HG02884 (cell line): ENCODE measurements around the gene CIDEA.

Source experiments
- ATAC-seq: cut with Tn5 transposase; IDR thresholded peaks from one replicate; pipeline ENCODE4 v1.9.1; 2021; ENCODE audit warnings: mild to moderate bottlenecking, moderate library complexity; ENCODE audit not compliant: unreplicated experiment

Gene CIDEA

DNA sequence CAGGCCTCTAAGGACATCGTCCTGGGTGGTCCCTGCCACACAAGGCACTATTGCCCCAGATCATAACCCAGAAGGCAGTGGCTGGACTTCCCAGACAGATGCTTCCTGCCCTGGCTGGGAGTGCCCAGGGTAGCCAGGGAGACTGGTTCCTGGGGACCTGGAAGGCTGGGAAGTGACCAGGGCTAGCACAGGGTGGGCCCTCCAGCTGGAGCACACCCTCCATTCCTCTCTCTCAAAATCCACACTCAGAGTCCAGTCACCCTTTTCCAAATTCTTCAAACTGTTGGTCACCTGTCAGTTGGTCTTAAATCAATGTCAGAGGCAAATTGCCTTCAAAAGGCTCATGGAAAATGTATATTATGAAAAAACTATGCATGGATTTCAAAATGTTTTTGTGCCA, 42.3 kb downstream of the CIDEA start:
- no peak for ATAC-seq

DNA sequence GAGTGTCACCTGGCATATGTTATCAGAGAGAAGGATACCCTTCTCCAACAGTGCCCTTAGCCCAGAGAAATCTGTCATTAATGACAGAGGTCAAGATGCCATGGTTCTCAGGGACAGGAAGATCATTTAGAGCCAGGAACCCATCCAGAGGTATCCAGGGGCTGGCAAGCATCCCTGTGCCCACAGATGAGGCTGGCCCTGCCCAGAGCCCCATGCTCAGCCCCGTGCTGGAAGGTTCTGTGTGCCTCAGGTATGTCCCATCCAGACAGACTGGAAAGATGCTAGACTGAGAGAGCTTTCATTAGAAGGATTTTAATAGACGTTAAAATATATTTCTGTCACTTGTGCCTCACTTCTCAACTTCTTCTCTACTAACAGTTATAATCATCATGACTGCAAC, 45.7 kb downstream of the CIDEA start:
- ATAC-seq: no peak

DNA sequence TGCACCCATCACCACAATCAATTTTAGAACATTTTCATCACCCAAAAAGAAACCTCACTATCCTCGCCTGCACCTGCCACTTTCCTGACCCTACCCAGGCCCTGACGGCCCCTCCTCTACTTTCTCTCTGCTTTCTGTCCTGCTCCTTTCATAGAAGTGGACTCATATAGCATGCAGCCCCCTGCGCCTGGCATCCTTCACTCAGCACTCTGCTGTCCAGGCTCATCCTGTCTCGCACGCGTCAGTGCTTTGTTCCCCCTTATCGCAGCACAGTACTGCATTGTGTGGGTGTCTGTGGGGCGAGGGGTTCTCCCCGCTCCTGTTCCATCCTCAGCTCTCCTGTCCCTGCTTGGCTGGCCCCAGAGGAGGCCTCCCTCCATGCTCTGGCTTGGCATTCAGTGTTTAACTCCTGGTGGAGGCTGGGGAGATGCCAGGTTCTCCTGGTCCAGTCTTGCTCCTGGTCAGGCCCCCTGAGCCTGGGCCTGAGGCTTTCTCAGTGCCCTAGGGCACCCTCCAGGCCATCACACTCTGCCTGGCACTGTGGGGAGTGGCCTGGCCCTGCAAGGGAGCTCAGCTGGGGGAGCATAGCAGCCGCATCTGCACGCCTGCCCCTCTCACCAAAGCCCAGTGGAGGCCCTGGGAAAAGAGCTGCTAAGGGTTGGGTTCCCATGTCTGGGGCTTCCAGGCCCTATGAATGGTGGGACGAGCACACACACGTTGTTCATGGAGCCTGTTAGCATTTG, 47.3 kb downstream of the CIDEA start:
- no peak for ATAC-seq

DNA sequence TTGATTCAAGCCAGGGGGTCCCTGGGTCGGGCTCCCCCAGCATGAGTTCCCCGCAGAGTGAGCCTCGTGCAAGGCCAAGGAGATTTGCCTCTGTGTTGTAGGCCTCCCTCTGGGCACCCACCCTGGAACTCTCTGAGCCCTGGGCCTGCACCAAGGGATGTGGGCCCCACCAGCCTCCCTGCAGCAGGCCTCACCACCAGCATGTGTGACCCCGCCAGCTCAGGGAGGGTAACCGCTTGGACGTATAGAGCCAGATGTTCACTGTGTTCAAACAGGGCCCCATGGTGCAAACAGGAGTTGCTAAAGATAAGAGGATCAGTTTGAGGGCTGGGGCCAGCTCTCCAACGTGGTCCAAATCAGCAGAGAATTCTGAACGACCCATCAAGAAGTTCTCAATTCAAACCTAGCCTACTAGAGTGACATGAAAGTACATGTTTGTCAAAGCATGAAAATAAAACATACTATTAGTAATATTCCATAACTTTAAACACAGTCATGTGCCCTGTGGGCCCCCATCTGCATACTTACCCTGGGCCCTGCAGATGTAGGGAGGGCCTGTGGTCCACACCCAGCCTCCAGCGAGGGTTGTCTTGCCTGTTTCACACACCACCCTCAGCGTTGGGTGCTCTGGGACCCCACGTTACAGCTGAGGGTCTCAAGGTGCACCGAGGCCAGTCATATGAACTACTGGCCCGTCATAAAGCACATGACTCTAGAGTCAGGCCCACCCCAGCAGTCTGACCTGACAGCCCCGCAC, 48.4 kb downstream of the CIDEA start:
- ATAC-seq: no peak

DNA sequence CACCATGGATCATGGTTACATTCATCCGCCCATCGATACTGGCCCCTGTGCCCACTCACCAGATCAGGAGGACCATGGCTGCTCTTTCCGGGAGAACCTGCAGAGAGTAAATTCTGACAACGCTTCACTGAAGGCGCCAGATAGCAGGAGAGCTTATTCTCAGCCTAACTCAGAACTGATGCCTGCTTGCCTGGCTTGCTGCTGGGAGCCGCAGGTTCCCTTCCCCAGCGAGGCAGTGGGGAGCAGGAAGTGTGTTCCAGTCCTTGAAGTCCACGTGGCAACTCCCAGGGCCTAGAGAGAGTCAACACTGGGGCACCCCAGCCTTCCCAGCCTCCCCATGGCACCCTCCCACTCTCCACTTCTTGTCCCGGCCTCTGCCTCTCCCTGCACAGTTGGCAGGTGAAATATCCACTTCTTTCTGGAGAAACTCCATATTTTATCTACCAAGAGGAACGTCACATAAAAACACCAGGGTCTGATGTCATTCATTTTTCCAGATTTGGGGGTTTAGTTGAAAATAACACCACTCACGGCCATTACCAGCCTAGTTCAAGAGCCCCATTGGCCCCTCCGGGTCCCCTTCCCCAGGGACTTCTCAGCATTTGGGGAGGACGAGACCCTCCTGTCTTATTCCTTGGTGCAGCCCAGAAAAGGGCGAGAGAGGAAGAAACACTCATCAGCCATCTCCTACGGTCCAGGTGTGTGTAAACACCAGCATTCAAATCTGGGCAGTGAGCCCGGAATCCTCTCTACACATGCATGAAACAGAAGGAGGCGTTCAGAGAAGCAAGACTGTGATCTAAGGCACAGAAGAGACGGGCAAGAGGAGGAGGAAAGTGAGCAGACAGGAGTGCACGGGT, 50.4 kb downstream of the CIDEA start:
- ATAC-seq: no peak

DNA sequence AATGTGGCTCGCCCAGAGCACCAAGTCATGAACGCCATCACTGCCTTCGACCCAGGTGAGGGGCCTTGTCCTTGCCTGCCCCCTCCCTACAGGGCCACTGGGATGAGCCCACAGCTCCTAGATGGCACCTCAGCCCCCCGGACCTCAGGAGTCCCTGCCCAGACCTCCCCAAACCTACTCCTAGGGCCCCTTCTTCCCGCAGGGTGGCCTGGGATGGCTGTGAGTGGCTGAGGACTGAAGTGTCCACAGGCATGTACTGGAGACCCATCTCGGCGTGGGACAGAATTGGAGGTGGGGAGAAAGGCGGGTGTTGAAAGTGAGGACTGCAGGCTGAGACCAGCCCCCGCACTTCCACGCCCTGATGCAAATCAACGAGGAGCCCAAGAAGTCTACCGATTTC, 51.0 kb downstream of the CIDEA start:
- no peak for ATAC-seq

DNA sequence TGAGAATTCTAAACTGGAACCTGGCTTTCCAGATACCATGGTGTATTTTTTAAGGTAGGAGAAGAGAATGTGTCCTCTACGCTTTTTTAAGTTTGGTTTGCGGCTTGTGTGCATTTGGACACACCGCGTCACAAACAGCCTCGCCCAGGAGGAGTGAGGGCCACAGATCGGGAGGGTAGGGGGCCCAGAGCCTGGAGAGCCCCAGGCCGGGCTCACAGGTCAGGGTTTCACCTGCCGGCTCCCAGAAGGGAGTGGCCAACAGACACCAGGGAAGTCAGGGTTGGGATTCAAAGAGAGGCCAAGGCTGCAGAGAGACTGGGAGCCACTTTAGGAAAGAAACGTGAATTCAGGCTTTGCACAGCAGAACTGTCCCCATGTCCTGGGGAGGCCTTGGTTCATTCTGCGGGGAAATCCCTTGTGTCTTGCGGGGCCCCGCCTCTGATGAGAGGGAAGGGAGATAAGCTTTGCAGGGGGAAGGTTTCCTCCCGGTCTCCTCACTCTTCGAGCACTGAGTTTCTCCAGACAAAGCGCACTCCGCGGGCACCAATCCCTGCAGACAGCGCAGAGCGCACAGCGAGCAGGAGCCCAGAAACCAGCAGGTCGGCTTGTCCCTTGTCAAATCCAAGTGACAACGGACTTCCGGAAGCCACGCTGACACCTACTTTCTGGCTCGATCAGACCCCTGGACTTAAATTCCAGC, 51.9 kb downstream of the CIDEA start:
- no peak for ATAC-seq

DNA sequence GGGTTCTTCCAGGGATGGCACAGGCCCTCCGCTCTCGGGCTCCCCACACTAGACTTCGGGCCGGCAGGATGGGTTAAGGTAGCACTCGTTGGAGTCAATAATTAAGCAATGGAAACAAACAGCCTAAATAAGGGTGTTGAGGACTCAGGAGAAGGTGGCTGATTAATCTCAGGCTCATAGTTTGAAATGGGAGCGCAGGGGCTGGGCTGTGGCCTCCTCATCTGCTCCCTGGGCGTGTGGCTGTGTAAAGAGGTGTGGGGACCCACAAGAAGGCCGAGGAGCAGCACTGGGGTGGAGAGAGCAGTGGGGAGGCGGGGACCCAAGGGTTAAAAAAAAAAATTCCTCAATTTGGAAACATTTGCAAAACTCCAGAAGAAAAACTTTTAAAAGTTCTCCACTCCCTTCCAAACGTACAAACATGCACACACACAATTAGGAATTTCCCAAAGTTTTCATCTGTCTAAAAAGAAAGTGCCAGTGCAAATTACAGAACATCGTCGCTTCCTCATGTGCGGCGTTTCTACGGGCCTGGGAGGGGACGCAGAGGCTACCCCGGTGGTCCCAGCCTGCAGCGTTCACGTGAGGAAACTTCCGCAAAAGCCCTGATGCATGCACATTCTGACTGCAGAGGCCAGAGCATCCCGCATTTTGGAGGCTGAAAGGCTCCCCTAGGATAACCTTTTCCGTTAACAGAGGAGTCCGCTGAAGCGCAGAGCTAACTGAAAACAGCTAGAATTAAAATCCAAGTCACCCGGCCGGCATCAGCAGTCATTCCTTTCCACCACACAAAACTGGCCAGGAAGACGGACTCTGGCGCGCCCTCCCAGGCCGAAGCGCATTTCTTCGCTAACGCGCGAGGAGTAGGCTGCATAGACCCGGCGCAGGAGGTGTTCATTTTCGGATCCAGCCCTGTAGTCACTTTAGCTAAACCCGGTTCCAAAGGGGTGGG, 52.9 kb downstream of the CIDEA start:
- peak; percentile 10 for ATAC-seq

DNA sequence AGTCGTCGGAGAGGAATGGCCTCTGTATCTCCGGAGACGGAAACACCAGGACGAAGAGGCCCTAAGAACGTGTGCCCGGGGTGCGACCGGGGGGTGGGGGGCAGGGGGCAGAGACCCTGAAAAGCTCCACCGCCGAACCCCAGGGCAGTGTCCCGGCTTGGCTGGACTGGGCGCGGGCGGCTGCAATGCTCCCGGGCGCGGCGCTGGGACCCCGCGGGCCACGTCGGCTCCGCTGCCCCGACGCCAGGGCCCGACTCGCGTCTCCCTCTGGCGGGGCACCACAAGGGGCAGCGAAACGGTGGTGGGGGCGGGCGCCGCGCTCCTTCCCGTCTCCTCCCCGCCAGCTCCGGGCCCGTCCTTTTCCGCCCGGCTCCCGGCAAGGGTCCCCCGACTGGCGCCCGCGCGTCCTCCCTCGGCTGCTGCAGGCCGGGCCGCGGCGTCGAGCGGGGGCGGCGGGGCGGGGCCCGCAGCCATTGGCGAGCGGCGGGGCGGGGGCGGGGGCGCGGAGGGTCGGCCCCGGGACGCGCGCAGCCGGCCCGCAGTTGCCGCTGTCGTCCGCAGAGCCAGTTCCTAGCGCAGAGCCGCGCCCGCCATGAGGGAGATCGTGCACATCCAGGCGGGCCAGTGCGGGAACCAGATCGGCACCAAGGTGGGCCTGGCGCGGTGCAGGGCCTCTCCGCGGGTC, 53.7 kb downstream of the CIDEA start, which contains the start of gene TUBB6:
TSS of gene TUBB6 (plus strand) at position 541 of the 685 bp plus-strand sequence. CDS start at position 593, 52 bp downstream.
- ATAC-seq: peak; percentile 44

DNA sequence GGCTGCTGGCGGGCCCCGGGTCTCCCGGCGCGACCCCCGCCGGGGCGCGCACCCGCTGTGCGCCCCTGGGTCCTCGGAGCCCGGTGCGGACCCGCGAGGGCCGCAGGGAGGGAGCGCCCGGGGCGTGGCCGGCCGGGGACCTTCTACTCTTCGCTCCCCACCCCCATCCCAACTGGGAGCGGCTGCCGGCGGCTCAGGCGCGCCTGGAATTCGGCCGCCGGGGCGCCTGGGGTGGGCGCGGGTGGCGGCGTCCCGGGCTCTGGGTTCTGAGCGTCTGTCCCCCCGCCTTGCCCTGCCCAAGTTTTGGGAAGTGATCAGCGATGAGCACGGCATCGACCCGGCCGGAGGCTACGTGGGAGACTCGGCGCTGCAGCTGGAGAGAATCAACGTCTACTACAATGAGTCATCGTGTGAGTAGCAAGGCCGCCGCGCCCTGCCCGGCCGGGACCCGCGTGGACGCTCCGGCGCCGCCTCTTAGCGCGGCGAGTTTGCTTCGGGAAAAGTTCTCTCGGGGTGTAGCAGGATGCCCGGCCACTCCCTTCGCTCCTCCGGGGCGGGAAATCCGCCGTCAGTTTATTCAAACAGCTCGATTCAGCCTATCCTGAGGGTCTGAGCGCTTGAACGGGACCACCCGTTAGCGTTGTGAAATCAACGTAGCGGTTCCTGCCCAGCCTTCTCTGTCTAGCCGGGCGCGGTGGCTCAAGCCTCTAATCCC, 54.4 kb downstream of the CIDEA start:
- peak; percentile 64 for ATAC-seq

DNA sequence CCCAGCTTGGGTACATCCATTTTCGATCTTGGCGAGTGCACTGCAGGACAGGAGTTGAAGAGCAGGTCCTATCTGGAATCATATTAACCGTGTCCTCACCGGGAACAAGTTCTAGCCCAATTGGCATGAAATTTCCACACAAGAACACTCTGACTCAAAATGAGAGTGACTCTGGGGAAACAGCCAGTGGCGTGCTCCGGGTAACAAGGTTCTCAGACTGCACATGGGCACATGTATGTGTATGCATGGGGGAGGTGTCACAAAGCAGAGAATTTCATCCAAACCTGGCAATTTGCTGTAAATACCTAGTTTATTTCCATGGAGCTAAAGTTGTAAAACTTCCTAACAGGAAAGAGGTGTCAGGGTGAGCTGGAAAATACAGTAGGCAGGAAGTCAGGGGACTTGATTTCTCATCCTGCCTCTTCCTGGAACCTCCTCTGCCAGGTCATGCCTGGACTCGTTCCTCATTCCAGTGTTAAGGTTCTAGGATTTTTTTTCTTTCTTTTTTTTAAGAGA, 55.6 kb downstream of the CIDEA start:
- ATAC-seq: no peak

DNA sequence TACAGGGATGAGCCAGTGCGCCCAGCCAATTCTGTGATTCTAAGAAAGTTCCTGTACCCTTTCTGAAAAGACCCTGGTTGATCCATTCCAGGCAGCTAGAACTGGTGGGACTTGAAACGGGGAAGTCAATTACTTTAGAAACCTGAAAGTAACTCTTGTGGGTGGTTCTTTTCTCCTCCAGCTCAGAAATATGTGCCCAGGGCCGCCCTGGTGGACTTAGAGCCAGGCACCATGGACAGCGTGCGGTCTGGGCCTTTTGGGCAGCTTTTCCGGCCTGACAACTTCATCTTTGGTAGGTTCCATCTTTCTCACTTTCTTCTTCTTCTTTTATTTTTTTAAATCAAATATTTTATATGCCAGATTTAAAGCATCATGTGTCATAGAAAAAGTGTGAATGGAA, 56.6 kb downstream of the CIDEA start:
- ATAC-seq: no peak

DNA sequence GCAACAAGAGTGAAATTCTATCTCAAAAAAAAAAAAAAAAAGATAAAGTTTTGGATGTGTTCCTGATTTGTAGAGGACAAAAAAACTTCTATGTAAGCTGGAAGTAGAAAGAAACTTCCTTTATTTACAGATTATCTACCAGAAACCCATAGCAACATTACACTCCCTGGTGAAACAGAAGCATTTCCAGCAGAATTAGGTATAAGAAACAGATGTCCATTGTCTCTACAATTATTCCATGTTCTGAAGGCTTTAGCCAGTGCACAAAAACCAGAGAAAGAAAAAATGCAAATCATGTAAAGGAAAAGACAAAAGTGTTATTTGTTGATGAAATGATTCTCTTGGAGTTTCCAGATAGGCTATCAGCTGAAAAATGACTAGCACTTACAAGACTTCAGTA, 58.8 kb downstream of the CIDEA start:
- no peak for ATAC-seq

DNA sequence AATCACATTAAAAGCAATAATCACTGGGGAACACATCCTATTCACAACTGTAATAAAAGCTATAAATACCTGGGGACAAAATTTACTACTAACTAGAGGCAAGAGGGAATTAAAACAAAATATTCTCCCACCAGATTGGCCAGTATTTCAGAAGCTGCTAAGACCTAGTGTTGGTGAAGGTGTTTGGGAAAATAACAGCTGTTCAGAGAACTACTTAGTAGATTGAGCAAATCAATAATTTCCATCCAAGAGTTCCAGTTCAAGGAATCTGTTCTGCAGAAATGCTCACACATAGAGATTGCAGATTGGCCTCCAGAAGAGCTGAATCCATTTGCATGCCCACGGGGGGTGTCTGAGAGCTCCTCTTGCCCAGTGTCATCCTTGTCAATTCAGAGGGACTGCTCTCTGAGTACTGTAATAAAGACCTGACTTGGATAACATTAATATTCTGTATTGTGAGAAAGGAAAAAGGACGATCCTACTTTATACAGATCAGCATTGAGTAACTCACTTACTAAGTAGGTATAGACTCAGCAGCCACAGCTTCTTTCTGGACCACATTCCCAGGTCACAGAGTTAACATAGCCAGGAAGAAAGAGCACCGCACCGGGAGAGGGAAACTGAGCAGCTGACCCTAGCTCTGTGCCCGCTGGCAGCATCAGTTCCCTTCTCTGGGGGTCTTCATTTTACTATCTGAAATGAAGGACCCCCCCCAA, 59.5 kb downstream of the CIDEA start:
- ATAC-seq: no peak

DNA sequence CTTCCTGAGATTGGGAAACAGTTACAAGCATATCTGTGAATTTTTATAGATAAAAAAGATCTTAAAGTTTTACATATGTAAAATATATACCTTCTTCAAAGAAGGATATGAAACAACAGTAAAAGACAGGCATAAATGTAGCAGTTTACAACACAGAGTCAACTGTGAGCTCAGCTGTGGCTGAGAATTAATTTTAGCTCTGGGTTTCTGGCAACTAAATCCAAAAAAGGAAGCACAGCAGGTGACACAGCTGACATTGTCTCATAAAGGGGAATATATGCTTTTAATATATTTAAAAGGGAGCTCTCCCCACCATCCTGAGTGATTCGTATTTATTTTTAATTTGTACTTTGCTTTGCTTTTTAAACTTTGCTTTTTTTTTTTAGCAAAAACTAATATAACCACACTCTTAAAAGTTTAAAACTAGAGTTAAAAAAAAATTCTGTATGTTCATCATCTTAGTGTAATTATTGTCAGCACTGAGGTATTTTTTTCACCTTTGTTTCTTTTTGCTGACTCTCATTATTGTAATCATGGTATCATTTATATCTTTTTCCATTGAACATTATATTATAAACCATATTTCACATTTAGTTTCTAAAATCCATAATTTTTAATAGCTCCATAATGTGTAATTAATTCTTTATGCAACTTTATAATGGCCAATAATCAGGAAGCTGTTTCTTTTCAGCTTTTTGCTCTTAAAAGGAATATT, 60.6 kb downstream of the CIDEA start:
- no peak for ATAC-seq

DNA sequence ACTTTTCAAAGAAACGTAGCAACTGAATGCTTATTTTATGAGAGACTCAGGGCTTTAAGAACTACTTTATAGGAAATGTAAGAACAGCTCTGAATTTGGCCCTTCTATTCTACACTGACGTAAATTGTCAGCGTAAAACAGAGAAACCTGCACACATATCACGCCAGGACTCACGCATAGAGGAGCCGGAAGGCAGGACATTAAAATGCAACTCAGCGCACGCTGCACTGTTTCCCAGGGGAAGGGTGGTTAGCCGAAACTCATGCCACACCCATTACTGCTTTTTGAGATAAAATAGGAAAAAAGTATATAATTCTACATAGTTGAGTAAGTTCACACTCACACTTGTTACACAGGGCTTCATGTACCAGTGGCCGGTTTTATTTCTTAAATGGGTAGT, 61.3 kb downstream of the CIDEA start:
- peak; percentile 40 for ATAC-seq

DNA sequence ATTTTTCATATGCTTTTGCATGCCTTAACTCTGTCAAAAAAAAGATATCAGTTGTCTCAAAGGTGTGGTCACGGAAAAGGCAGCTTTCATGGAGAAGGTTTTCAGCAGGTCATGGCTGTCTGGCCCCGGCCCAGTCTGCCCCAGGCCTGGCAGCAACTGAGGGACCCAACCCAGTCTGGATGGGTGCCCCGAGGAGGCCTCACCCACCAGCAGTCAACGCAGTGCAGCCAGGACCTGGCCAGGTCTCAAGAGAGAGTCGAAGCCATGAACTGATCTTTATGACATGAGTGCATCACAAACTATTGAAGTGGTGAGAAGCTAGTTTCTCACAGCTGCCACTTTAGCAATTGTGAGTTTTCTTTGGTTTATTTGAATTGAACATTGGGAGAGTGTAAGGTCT, 61.8 kb downstream of the CIDEA start:
- ATAC-seq: peak; percentile 1
